ENCODE measurements around the gene GBX1.

GRCh38 chr7:151109094-151110048 lies 58.1 kb downstream of the GBX1 start:
- TF ChIP-seq EZH2 (IDR thresholded peaks at IDR 0.05) = no peak
- no peak for TF ChIP-seq CTCF (IDR thresholded peaks at IDR 0.05)

Data from neural progenitor cell (in vitro differentiated cells).